ENCODE data around the gene JUNB. TPM values are rescaled to one million over a fixed set of nuclear protein-coding genes. Genes with fewer than 3 reads are reported as not detected.

The JUNB gene
- 121 to 193 TPM (median 166 TPM) in 5 replicates for total RNA-seq (2022; extraction: Qiagen RNA extraction; ENCODE audit: low read depth)

GRCh38 chr19:12791345-12792050, at the start of gene JUNB:
Gene JUNB, plus strand, starts transcription at chr19:12791486. Its CDS starts 286 bp downstream, at chr19:12791772.

GRCh38 chr19:12751635-12752034, 39.7 kb upstream of the JUNB start, which contains the start of gene BEST2:
Gene BEST2, plus strand, starts transcription at chr19:12751791. Its CDS starts 802 bp downstream, at chr19:12752593.

GRCh38 chr19:12774588-12775555, 16.4 kb upstream of the JUNB start, which contains the start of gene HOOK2:
Gene HOOK2, minus strand, starts transcription at chr19:12775552. Its CDS starts 103 bp downstream, at chr19:12775449.

DNA sequence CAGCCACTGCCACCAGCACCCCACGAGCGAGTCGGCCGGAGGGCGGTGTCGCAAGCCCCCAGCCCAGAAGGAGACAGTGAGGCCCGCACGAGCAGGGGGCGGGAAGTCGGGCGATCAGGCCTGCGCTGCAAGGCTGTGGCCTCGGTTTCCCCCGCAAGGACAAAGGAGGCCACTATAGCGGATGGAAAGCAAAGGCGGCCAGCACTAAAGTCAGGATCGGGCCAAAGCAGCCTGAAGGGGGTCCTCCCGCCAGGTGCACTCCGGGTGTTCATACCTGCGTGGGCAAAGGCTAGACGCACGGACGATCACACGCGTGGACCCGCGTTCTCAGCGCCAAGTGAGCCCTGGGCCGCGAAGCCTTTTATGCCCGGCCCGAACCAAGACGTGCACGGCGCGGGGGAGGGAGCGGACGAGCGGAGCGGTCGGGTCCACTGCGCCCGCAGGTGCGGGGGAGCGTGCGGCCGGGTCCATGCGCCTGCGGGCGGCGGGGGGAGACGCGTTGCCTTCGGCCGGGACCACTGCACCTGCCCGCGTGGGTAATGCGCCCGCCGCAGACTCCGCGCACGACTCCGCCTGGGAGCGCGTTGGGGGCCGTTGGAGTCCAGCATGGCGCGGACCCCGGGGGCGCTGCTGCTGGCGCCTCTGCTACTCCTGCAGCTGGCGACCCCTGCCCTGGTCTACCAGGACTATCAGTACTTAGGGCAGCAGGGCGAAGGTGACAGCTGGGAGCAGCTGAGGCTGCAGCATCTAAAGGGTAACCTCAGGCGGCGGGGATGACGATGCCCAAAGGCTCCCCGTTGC, 10.4 kb downstream of the JUNB start, which contains the start of the genes PRDX2 and THSD8:
TSS of gene PRDX2 (minus strand) at position 335 of the 801 bp plus-strand sequence. CDS start 539 bp downstream, outside the sequence.
TSS of gene THSD8 (plus strand) at position 604 of the 801 bp plus-strand sequence. CDS start at position 607, 3 bp downstream.

GRCh38 chr19:12806242-12807081, 15.2 kb downstream of the JUNB start, which contains the start of gene RNASEH2A:
Gene RNASEH2A, plus strand, starts transcription at chr19:12806584. Its CDS starts 90 bp downstream, at chr19:12806674.

GRCh38 chr19:12834566-12834943, 43.3 kb downstream of the JUNB start, which contains the start of gene RTBDN:
Gene RTBDN, minus strand, starts transcription at chr19:12834579. Its CDS starts 4,600 bp downstream, at chr19:12829979.

GRCh38 chr19:12838182-12838885, 47.0 kb downstream of the JUNB start, which contains the start of gene MAST1:
Gene MAST1, plus strand, starts transcription at chr19:12838515. Its CDS starts 58 bp downstream, at chr19:12838573.

Other genes with a start within 250 kb of the JUNB start
- 1.1 to 2.9 TPM (median 2.0 TPM) in 5 replicates for gene ZNF564, start 240.0 kb upstream of the JUNB start, total RNA-seq (2022; extraction: Qiagen RNA extraction; ENCODE audit: low read depth)
- gene ZNF490, start 180.7 kb upstream of the JUNB start, total RNA-seq (2022; extraction: Qiagen RNA extraction; ENCODE audit: low read depth), result 0.62 to 1.3 TPM (median 0.79 TPM) in 4 of 5 replicates, not detected in the other
- gene ZNF791, start 180.6 kb upstream of the JUNB start, total RNA-seq (2022; extraction: Qiagen RNA extraction; ENCODE audit: low read depth), result 3.3 to 6.1 TPM (median 5.5 TPM) in 5 replicates
- 16.3 to 23.1 TPM (median 20.7 TPM) in 5 replicates for gene MAN2B1, start 124.7 kb upstream of the JUNB start, total RNA-seq (2022; extraction: Qiagen RNA extraction; ENCODE audit: low read depth)
- 8.1 to 11.1 TPM (median 10.0 TPM) in 5 replicates for gene WDR83, start 124.7 kb upstream of the JUNB start, total RNA-seq (2022; extraction: Qiagen RNA extraction; ENCODE audit: low read depth)
- gene DHPS, start 109.6 kb upstream of the JUNB start, total RNA-seq (2022; extraction: Qiagen RNA extraction; ENCODE audit: low read depth), result 41.0 to 49.8 TPM (median 46.5 TPM) in 5 replicates
- gene GNG14, start 103.5 kb upstream of the JUNB start, total RNA-seq (2022; extraction: Qiagen RNA extraction; ENCODE audit: low read depth), result not detected in 5 replicates
- 9.5 to 13.2 TPM (median 12.2 TPM) in 5 replicates for gene FBXW9, start 94.9 kb upstream of the JUNB start, total RNA-seq (2022; extraction: Qiagen RNA extraction; ENCODE audit: low read depth)
- 25.3 to 34.1 TPM (median 31.2 TPM) in 5 replicates for gene TNPO2, start 67.6 kb upstream of the JUNB start, total RNA-seq (2022; extraction: Qiagen RNA extraction; ENCODE audit: low read depth)
- 169 to 203 TPM (median 185 TPM) in 5 replicates for gene TRIR, start 56.8 kb upstream of the JUNB start, total RNA-seq (2022; extraction: Qiagen RNA extraction; ENCODE audit: low read depth)
- gene GET3, start 54.0 kb upstream of the JUNB start, total RNA-seq (2022; extraction: Qiagen RNA extraction; ENCODE audit: low read depth), result 69.5 to 100 TPM (median 92.3 TPM) in 5 replicates
- 0.10 to 0.26 TPM (median 0.22 TPM) in 5 replicates for gene BEST2, start 39.7 kb upstream of the JUNB start, total RNA-seq (2022; extraction: Qiagen RNA extraction; ENCODE audit: low read depth)
- 9.9 to 11.6 TPM (median 10.9 TPM) in 5 replicates for gene HOOK2, start 15.9 kb upstream of the JUNB start, total RNA-seq (2022; extraction: Qiagen RNA extraction; ENCODE audit: low read depth)
- 0.40 to 1.1 TPM (median 0.49 TPM) in 5 replicates for gene PRDX2, start 10.3 kb downstream of the JUNB start, total RNA-seq (2022; extraction: Qiagen RNA extraction; ENCODE audit: low read depth)
- 7.3 to 16.4 TPM (median 14.3 TPM) in 4 of 5 replicates, not detected in the other for gene THSD8, start 10.6 kb downstream of the JUNB start, total RNA-seq (2022; extraction: Qiagen RNA extraction; ENCODE audit: low read depth)
- gene RNASEH2A, start 15.1 kb downstream of the JUNB start, total RNA-seq (2022; extraction: Qiagen RNA extraction; ENCODE audit: low read depth), result 34.0 to 49.5 TPM (median 45.5 TPM) in 5 replicates
- 0.15 to 0.56 TPM (median 0.38 TPM) in 4 of 5 replicates, not detected in the other for gene RTBDN, start 43.1 kb downstream of the JUNB start, total RNA-seq (2022; extraction: Qiagen RNA extraction; ENCODE audit: low read depth)
- 0.89 to 3.0 TPM (median 2.4 TPM) in 5 replicates for gene MAST1, start 47.0 kb downstream of the JUNB start, total RNA-seq (2022; extraction: Qiagen RNA extraction; ENCODE audit: low read depth)
- 24.2 to 32.6 TPM (median 30.6 TPM) in 5 replicates for gene DNASE2, start 90.0 kb downstream of the JUNB start, total RNA-seq (2022; extraction: Qiagen RNA extraction; ENCODE audit: low read depth)
- not detected in 5 replicates for gene KLF1, start 95.7 kb downstream of the JUNB start, total RNA-seq (2022; extraction: Qiagen RNA extraction; ENCODE audit: low read depth)
- 8.2 to 10.8 TPM (median 8.9 TPM) in 5 replicates for gene GCDH, start 99.7 kb downstream of the JUNB start, total RNA-seq (2022; extraction: Qiagen RNA extraction; ENCODE audit: low read depth)
- gene SYCE2, start 127.8 kb downstream of the JUNB start, total RNA-seq (2022; extraction: Qiagen RNA extraction; ENCODE audit: low read depth), result 0.31 to 0.72 TPM (median 0.46 TPM) in 5 replicates
- 66.1 to 75.6 TPM (median 72.9 TPM) in 5 replicates for gene FARSA, start 142.2 kb downstream of the JUNB start, total RNA-seq (2022; extraction: Qiagen RNA extraction; ENCODE audit: low read depth)
- 499 to 569 TPM (median 524 TPM) in 5 replicates for gene CALR, start 147.1 kb downstream of the JUNB start, total RNA-seq (2022; extraction: Qiagen RNA extraction; ENCODE audit: low read depth)
- 67.4 to 79.0 TPM (median 77.0 TPM) in 5 replicates for gene RAD23A, start 154.4 kb downstream of the JUNB start, total RNA-seq (2022; extraction: Qiagen RNA extraction; ENCODE audit: low read depth)
- 37.2 to 58.7 TPM (median 53.1 TPM) in 5 replicates for gene GADD45GIP1, start 165.7 kb downstream of the JUNB start, total RNA-seq (2022; extraction: Qiagen RNA extraction; ENCODE audit: low read depth)
- 0.07 to 0.32 TPM (median 0.10 TPM) in 4 of 5 replicates, not detected in the other for gene DAND5, start 178.1 kb downstream of the JUNB start, total RNA-seq (2022; extraction: Qiagen RNA extraction; ENCODE audit: low read depth)
- 2.9 to 4.4 TPM (median 3.8 TPM) in 5 replicates for gene NFIX, start 204.0 kb downstream of the JUNB start, total RNA-seq (2022; extraction: Qiagen RNA extraction; ENCODE audit: low read depth)